Heart left ventricle (tissue), 16 donors: ENCODE results near the gene ZFR2. TPM values are rescaled to one million over a fixed set of nuclear protein-coding genes. Genes with fewer than 3 reads are reported as not detected.

Source experiments
- ATAC-seq, 4 donors: fragments of 200-7000 bp; cut with Tn5 transposase; one replicate each; pipeline ENCODE4 v1.9.1; 2020 to 2022; ENCODE audit warnings: moderate library complexity in 4 of 4, mild to moderate bottlenecking in 3 of 4, moderate number of reproducible peaks in 1 of 4
- DNase-seq, 5 donors: peaks; one replicate each; pipeline ENCODE4 v3.0.0-alpha.2; 2020
- H3K27ac ChIP-seq, 12 donors: fragments of 200-600 bp; sonication (generic) in 4 of 12; one replicate each; pipeline versions ENCODE4 v1.5.0 to v1.8.0; 2016 to 2022; ENCODE audit warnings: mild to moderate bottlenecking in 2 of 12
- H3K27me3 ChIP-seq, 9 donors: fragments of 200-600 bp; sonication (generic) in 2 of 9; one replicate each; pipeline versions ENCODE4 v1.5.1 to v1.8.0; 2016 to 2022; ENCODE audit warnings: mild to moderate bottlenecking in 3 of 9
- H3K36me3 ChIP-seq, 9 donors: fragments of 200-600 bp; sonication (generic) in 2 of 9; one replicate each; pipeline versions ENCODE4 v1.5.0 to v1.8.0; 2018 to 2022; ENCODE audit warnings: mild to moderate bottlenecking in 2 of 9
- H3K4me1 ChIP-seq, 12 donors: fragments of 200-600 bp; sonication (generic) in 4 of 12; one replicate each; pipeline versions ENCODE4 v1.5.0 to v1.8.0; 2016 to 2022; ENCODE audit warnings: mild to moderate bottlenecking in 3 of 12
- H3K4me3 ChIP-seq, 12 donors: fragments of 200-600 bp; sonication (generic) in 4 of 12; one replicate each; pipeline versions ENCODE4 v1.5.0 to v1.8.0; 2017 to 2022; ENCODE audit warnings: mild to moderate bottlenecking in 9 of 12, moderate library complexity in 4 of 12
- H3K9me3 ChIP-seq, 12 donors: fragments of 200-600 bp; sonication (generic) in 4 of 12; one replicate each; pipeline versions ENCODE4 v1.5.0 to v1.8.0; 2016 to 2022; ENCODE audit warnings: mild to moderate bottlenecking in 1 of 12
- POLR2A ChIP-seq, 2 donors: fragments of 450-650 bp; IDR thresholded peaks; one replicate each; pipeline ENCODE4 v1.6.1; 2017; ENCODE audit warnings: antibody characterized with exemption in 2 of 2, mild to moderate bottlenecking in 2 of 2, moderate library complexity in 2 of 2
- WGBS, 4 donors: extraction: QIAGEN DNeasy Blood & Tissue Kit in 2 of 4; methylation state at CpG; one replicate each; pipeline versions ENCODE4 v1.1.5 to v1.1.7; 2013 to 2018; 5-methylcytosine and 5-hydroxymethylcytosine counted together
- intact Hi-C, 10 donors: fragments of 100-400 bp; cut with DNase I; formaldehyde crosslinking; loops; one replicate each; pipeline versions ENCODE4 v1.11.1 to v1.14.2; 2022
- polyA plus RNA-seq, 2 donors: library from polyadenylated mRNA; stranded (reverse); fragments of 200-250 nt; gene quantifications; one replicate each; pipeline ENCODE4 v1.2.3, GENCODE V29; 2013
- total RNA-seq, 9 donors: library from RNA; depleted of rRNA in 2 of 9; stranded (reverse); fragments of >200 nt in 2 of 9; fragmentation: NEBNext Ultra II Directional in 3 of 9; extraction: Animal tissue kit (Norgen Biotek cat#: 25700) in 3 of 9; gene quantifications; one replicate each; pipeline versions ENCODE4 v1.1.0 to v1.2.4, GENCODE V29; 2016 to 2023
- TF ChIP-seq, protein P1 (sequence below), 12 donors: fragments of 200-600 bp; sonication (generic) in 4 of 12; IDR thresholded peaks; one replicate each; pipeline versions ENCODE4 v1.5.0 to v1.8.0; 2018 to 2022; ENCODE audit warnings: antibody characterized with exemption in 12 of 12, mild to moderate bottlenecking in 5 of 12
- donor health status: ischemic (EF 13 %, LVEDD 7.1; RV severe dilation, severe dysfunction).
- donor health status: healthy with polysubstance abuse.
- donor health status: DM: no; HTN: yes; CAD: no.
- donor health status: DM: no; HTN: no; CAD: no.
- donor health status: ischemic (EF 25% LVEDD 6.9; RV normal size, moderate dysfunction).
- donor health status: ischemic (EF 25% LVEDD 5.7; RV mildly dilated, moderate dysfunction).
- donor health status: healthy.
- donor health status: DM: yes; HTN: yes; CAD: no.
- donor health status: ischemic (EF 35%, LVEDD 5.7; RV mildly dilated, moderate dysfunction).
- donor health status: nonischemic (EF 11% LVEDD 7.7; RV severe dilation, severe dysfunction).
- donor health status: DM: yes; HTN: yes; CAD: no.
- donor health status: PGD.
- donor health status: ischemic (EF 29% LVEDD 5.4; RV normal size, mild dysfunction).
- donor health status: nonischemic (EF 23%, LVEDD 6.1; RV moderate dilation, normal function).

The ZFR2 gene
- total and polyA plus RNA-seq, 11 donors = 0.08 to 0.16 TPM; not detected in 9

DNA sequence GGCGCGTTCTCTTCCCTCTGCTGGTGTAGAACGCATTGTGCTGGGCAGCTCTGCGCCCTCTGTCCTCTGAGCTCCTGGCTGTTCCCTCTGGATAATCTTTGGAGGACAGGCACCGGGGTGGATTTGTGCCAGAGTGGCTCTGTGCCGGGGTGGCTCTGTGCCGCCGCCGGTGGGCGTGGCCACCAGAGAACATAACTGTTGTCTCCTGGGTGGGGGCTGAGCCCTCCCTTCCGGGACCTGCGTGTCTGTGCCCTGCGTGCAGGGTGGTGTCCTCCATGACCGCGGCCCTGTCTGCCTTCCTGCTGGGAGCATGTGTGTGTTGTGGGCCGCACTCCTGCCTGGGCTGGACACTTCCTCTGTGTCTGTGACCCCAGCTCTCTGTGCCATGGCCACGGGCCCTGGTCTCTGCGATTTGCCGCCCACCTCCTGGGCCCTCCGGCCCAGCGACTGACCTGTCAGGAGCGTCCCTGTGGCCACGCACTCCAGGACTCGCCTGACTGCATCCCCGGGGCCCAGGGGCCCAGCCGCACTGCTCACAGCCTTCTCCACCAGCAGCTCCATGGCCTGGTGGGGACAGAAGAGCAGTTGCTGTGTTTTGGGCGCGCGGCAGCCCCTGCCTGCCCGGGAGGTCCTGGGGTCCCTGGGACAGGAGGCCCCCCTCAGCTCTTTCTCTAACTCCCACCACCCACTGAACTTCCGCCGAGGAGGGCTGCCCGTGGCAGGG is 60.3 kb downstream of the ZFR2 start:
- H3K27ac ChIP-seq = peak overlapping the region in 9 of 12 donors; percentile 5 to 64 (median 26)
- peak in 3 of 4 donors; percentile 25 to 57 (median 25) for ATAC-seq
- 75 to 82% (median 80%) methylated on average over 27 to 33 of the region's 33 CpGs for WGBS, 4 donors
- H3K36me3 ChIP-seq = no peaks in the 10 kb centered on the region
- H3K4me1 ChIP-seq = peaks cover 0 to 29% (median 10%) of the 10 kb centered on the region in 12 donors
- intact Hi-C loops = no loop called here
- peak in 2 of 5 donors; percentile 68 to 69 for DNase-seq
- H3K9me3 ChIP-seq = no peaks in the 10 kb centered on the region
- H3K27me3 ChIP-seq = peaks cover 0 to 7% (median 0%) of the 10 kb centered on the region in 9 donors
- no peak overlapping the region for H3K4me3 ChIP-seq
- TF ChIP-seq, protein P1, sequence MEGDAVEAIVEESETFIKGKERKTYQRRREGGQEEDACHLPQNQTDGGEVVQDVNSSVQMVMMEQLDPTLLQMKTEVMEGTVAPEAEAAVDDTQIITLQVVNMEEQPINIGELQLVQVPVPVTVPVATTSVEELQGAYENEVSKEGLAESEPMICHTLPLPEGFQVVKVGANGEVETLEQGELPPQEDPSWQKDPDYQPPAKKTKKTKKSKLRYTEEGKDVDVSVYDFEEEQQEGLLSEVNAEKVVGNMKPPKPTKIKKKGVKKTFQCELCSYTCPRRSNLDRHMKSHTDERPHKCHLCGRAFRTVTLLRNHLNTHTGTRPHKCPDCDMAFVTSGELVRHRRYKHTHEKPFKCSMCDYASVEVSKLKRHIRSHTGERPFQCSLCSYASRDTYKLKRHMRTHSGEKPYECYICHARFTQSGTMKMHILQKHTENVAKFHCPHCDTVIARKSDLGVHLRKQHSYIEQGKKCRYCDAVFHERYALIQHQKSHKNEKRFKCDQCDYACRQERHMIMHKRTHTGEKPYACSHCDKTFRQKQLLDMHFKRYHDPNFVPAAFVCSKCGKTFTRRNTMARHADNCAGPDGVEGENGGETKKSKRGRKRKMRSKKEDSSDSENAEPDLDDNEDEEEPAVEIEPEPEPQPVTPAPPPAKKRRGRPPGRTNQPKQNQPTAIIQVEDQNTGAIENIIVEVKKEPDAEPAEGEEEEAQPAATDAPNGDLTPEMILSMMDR (IDR thresholded peaks at IDR 0.05) = peak in 1 of 12 donors; percentile 7
- TF ChIP-seq POLR2A (IDR thresholded peaks at IDR 0.05) = no peak

DNA sequence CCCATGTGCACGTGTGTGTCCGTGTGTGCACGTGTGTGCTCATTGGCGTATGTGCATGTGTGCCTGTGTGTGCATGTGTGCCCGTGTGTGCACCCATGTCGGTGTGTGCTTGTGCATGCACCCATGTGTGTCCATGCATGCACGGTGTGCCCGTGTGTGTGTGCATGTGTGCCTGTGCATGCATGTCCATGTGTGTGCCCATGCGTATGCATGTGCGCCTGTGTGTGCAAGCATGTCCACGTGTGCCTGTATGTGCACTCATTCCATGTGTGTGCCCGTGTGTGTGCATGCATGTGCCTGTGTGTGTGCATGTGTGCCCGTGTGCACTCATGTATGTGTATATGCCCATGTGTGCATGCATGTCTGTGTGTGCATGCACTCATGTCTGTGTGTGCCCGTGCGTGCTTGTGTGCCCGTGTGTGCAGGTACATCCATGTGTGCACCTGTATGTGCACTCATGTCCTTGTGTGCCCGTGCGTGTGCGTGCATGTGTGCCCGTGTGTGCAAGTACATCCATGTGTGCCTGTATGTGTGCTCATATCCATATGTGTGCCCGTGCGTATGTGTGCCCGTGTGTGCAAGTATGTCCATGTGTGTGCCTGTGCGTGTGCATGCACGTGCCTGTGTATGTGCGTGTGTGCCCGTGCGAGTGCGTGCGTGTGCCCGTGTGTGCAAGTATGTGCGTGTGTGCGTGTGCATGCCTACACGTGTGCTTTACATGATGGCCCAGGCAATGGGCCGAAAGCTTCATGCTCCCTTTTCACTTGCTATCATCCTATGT is 61.1 kb downstream of the ZFR2 start:
- intact Hi-C loops = no loop called here
- 91 to 97% (median 95%) methylated on average over 25 to 35 of the region's 35 CpGs for WGBS, 4 donors
- no peak for ATAC-seq

DNA sequence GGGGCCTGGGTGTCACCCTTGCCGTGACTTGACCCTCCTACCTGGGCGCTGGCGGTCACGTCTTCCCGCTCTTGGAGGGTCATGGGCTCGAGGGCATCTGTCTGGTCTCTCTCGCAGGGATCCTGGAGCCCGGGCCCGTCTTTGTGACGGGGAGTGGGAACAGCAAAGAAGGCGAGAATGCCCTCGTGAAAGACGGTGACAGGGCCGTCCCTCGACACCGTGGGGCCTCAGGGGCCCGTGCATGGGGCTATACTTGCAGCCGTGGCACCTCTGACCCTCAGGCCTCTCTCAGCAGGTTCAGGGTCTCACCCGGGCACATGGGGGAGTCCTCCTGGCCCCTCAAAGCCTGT is 61.7 kb downstream of the ZFR2 start:
- no peak for DNase-seq
- Histone ChIP-seq H3K27ac (no peak overlapping the region), H3K9me3 (no peaks in the 10 kb centered on the region), H3K4me1 (peaks cover 0 to 15% (median 0%) of the 10 kb centered on the region in 12 donors), H3K27me3 (peaks cover 0 to 13% (median under 1%) of the 10 kb centered on the region in 9 donors), H3K36me3 (no peaks in the 10 kb centered on the region), H3K4me3 (no peak overlapping the region)
- TF ChIP-seq POLR2A (IDR thresholded peaks at IDR 0.05) = no peak
- TF ChIP-seq, protein P1 (IDR thresholded peaks at IDR 0.05) = no peak
- 79 to 90% (median 83%) methylated on average over 17 to 19 of the region's 19 CpGs for WGBS, 4 donors
- intact Hi-C loops = no loop called here
- ATAC-seq = no peak

More for the DNA sequence above, 61.1 kb downstream of the ZFR2 start:
- H3K4me3 ChIP-seq = no peak overlapping the region
- no peak for DNase-seq
- TF ChIP-seq, protein P1 (IDR thresholded peaks at IDR 0.05) = no peak
- no peak for TF ChIP-seq POLR2A (IDR thresholded peaks at IDR 0.05)
- peak overlapping the region in 3 of 12 donors; percentile 44 to 64 (median 44) for H3K27ac ChIP-seq
- H3K9me3 ChIP-seq = no peaks in the 10 kb centered on the region
- H3K36me3 ChIP-seq = no peaks in the 10 kb centered on the region
- peaks cover 0 to 9% (median 0%) of the 10 kb centered on the region in 9 donors for H3K27me3 ChIP-seq
- H3K4me1 ChIP-seq = peaks cover 0 to 21% (median 2%) of the 10 kb centered on the region in 12 donors

DNA sequence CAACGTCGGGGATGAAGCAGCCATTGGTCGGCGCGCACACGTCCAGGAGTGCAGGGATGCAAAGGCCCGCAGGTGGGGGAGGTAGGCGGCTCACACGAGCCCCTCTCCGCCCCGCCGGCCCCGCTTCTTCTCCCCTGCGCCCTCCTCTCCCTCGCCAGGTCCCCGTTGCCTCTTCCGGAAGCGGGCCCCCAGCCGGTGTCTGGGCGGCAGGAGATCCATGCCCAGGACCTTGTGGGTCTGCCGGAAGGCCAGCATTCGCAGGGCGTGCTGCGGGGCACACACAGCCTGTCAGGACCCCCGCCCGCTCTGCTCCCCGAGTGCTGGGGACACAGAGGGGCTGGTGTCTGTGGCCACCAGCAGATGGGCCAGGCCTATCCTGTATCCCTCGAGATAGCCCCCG is 63.0 kb downstream of the ZFR2 start:
- 88 to 90% (median 89%) methylated on average over 9 to 29 of the region's 29 CpGs for WGBS, 4 donors
- no peak for ATAC-seq
- Histone ChIP-seq H3K36me3 (no peaks in the 10 kb centered on the region), H3K27ac (no peak overlapping the region), H3K4me3 (no peak overlapping the region), H3K27me3 (peaks cover 0 to 26% (median 11%) of the 10 kb centered on the region in 9 donors), H3K4me1 (peaks cover 0 to 19% (median 9%) of the 10 kb centered on the region in 12 donors), H3K9me3 (no peaks in the 10 kb centered on the region)
- TF ChIP-seq, protein P1 (IDR thresholded peaks at IDR 0.05) = no peak
- TF ChIP-seq POLR2A (IDR thresholded peaks at IDR 0.05) = no peak
- intact Hi-C loops = no loop called here
- DNase-seq = no peak
